Glomerular visceral epithelial cell (primary cell): ENCODE data around the gene TTN.

ENCODE experiments used
- DNase-seq: peaks from one replicate; pipeline ENCODE4 v3.0.0-alpha.2; 2016; ENCODE audit errors: extremely low spot score

Gene TTN

DNA sequence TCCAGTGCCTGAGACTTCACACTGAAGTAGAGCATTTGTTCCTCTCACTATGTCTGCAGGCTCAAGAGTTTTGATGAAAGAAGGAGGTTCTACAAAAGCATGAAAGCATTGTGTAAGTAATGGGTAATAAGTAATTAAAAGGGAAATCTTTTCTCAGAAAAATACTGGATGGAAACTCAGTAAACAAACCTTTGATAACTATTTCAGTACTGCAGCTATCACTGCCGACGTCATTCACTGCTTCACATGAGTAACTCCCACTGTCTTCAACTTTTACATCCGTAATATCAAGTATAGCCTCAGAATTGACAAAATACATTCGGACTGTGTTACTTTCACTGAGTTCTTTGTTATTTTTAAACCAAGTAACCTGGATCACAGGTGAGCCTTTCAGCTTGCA lies 72.7 kb downstream of the TTN start:
- DNase-seq, result no peak

DNA sequence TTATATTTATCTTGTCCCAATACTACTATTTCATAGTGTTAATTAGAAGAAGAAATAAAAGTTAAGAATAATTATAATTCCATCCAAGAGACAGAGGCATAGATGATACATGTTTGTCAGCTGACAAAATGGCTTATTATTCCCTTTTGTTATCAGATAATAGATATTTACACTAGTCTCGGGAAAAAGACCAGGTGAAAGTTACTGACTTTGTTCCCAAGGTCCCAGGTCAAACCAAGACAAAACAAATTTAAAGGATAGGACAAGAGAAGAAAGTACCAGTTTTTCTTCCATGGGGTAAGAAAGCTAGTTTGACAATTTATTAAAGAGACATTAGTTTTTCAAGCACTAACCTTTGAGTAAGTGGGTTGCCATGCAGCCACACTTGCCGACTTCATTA lies 73.2 kb downstream of the TTN start:
- no peak for DNase-seq

- no peak for DNase-seq
Measured at GRCh38 chr2:178732913-178733312, 74.3 kb downstream of the TTN start.

DNA sequence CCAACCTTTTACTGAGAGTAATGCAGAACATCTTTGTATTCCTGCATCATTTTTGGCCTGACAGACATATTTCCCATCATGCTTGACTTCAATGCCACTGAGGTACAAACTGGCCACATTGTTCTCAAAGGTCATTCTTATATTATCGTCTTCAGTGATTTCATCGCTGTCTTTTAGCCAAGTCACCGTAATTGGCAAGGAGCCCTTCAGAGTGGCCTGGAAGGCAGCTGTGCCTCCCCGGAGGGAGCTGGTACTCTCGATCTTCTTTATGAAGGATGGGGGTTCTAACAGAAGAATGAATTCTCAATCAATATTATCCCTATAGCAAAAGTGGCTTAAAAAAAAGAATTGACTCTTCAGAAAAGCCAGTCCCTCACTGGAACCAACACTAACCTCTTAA lies 75.9 kb downstream of the TTN start:
- DNase-seq, result no peak

GRCh38 chr2:178730049-178730448 lies 77.2 kb downstream of the TTN start:
- no peak for DNase-seq

- no peak for DNase-seq
Measured at GRCh38 chr2:178723786-178724346, 83.4 kb downstream of the TTN start.

- DNase-seq, result no peak
Measured at GRCh38 chr2:178722296-178722695, 84.9 kb downstream of the TTN start.

- DNase-seq, result no peak
Measured at GRCh38 chr2:178718988-178719387, 88.2 kb downstream of the TTN start.

GRCh38 chr2:178718283-178718682 lies 88.9 kb downstream of the TTN start:
- DNase-seq, result no peak

- no peak for DNase-seq
Measured at GRCh38 chr2:178716394-178716793, 90.8 kb downstream of the TTN start.

DNA sequence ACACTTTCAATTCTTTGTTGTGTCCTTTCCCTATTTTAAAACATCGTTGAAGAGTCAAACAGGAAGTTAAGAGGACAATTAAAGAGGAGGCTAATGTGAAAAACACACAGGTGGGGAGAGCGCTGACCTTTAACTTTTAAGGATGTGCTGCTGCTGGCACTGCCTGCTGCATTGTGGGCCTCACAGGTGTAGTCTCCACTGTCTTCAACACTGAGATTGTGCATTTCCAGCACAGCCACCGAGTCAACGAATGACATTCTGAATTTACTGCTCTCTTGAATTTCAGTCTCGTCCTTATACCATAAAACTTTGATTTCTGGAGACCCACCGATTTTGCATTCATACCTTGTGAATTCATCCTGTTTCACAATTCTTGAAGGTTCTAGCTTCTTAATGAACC lies 91.9 kb downstream of the TTN start:
- no peak for DNase-seq

GRCh38 chr2:178707476-178707875 lies 99.7 kb downstream of the TTN start:
- DNase-seq, result no peak

DNA sequence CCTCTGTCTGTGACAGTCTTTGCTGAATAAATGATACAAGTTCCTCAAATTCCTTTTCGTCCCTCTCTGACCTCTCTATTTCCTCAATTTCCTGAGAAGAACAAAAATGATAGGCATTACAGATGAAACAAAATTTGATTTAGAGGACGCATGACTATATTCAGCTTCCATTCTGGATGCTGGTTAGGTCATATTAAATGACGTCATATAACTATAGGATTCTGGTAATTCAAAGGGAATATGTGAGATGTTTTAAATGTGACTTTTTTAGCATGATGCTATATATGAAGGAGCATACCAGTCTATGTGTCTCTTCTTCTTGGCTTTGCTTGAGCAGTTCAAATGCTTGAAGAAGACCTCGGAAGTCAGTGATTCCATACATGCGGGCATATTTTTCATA lies 102.3 kb downstream of the TTN start:
- DNase-seq, result no peak

- DNase-seq, result no peak
Measured at GRCh38 chr2:178702361-178702760, 104.9 kb downstream of the TTN start.

GRCh38 chr2:178700922-178701342 lies 106.3 kb downstream of the TTN start:
- DNase-seq, result peak; percentile 17

DNA sequence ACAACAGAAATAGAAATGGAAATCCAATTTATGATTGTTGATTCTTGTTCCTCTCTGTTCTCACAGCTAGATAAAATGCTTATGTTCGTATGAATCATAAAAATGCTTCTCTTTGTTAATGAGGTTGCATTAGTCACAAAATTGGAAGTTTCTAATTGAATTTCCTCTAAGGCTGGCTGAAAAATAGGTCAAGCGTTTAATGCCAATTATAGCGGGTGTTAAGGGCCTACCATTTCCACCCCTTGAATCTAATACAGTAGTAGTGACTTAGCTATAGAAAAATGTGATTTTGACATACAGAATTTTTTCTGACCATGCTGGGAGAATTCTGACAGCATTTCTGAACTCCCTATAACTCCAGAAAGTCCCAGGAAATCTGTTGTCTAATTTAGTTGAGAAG lies 107.1 kb downstream of the TTN start:
- no peak for DNase-seq

DNA sequence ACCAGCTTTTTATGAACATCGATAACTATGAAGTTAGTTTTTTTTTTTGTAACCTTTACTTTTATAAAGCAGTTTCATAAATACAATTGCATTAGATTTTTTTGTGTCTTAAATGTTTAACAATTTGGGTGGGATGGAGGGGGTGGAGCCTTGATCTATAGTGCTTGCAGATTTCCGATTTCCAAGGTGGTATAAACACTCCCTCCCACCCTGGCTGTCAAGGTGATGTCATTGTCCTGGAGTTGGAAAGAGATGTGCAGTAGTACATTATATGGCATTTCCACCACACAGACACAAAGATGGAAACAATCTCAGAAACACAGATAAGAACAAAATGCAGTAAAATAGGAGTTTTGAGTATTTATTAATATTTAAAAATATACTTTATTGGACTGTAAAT lies 114.4 kb downstream of the TTN start:
- no peak for DNase-seq

GRCh38 chr2:178689808-178690207 lies 117.4 kb downstream of the TTN start:
- no peak for DNase-seq

- DNase-seq, result no peak
Measured at GRCh38 chr2:178683877-178684276, 123.3 kb downstream of the TTN start.

DNA sequence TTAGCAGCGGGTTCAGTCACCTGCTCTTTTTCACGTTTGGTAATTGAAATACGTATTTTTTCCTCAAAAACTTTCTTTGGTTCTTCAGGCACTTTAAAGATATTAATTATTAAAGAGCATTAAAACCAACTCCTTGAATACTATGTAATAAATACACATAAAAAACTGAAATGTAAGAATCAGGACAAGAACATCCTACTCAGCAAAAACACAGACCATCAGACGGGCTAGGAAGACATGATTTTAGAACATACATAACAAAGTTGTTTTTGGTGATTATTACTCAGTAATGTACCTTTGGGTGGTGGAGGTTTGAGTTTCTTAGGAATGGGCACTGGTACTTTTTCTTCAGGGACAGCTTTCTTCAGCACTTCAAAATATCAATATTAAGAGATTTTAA lies 126.1 kb downstream of the TTN start:
- DNase-seq, result no peak

DNA sequence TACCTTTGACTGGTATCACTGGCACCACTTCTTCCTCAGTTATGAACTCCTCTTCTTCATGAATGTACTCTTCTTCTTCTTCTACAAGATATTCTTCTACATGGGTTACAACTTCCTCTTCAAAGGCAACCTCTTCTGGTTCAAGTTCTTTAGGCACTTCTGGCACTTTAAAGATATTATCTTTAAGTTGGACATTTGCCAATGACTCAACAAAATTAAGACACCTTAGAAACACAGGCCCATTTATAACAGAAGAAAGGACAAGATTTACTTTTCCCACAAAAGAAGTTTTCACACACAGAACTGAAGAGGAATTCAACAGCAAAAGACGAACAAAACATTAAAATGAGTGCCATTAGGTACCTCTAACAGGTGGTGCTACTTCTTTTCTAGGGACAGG lies 127.3 kb downstream of the TTN start:
- no peak for DNase-seq

DNA sequence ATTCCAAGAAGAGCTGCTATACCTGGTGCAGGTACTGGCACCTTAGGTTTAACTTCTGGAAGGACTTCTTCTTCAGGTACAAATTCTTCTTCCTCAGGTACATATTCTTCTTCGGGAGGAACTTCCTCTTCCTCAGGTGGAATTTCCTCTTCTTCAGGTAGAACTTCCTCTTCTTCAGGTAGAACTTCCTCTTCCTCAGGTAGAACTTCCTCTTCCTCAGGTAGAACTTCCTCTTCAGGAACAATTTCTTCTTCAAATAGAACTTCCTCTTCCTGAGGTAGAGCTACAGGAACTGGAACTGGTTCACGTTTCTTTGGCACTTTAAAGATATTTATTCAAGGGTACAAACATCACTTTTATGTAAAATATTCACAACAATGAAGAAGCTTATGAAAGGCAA lies 129.6 kb downstream of the TTN start:
- DNase-seq, result no peak

GRCh38 chr2:178676046-178676445 lies 131.2 kb downstream of the TTN start:
- no peak for DNase-seq

DNA sequence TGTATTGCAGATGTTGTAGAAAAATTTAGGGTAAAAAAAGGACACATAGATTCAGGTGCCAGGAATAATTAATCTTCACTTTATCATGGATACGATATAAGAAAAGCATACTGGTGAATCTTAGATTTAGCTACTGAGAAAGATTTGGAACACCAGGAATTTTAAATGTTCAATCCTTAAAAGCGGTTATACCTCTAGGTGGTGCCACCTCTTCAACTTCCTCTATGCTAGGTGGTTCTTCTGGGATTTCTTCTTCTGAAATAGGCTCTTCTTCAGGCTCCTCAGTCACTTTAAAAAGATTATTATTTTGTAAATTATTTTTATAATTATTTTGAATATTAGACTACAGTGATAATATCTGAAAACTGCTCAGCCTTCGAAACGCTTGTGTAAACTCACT lies 133.1 kb downstream of the TTN start:
- no peak for DNase-seq

DNA sequence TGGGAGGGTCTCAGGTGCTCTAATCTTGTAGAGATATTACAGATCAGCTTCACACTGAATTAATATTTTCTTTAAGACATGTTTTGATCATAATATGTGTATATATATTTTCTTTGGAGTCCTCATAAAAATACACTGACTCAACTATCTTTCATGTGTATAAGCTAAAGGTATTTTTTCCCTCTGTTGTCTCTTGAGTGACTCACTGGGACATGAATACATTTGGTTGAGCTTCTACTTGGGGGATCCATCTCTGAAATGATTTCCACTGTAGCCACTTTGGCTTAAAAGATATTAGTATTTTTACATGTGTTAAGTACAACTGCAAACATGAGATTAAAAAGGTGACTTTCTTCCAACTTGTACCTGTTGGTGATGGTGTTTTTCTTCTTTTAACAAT lies 140.8 kb downstream of the TTN start:
- no peak for DNase-seq
